HCT116 (cell line): ENCODE measurements around the gene REXO5. TPM values are rescaled to one million over a fixed set of nuclear protein-coding genes. Genes with fewer than 3 reads are reported as not detected.

Source experiments
- ATAC-seq: fragments of 200-7000 bp; cut with Tn5 transposase; 2 replicates; pipeline ENCODE4 v1.9.1; 2020; ENCODE audit warnings: mild to moderate bottlenecking, moderate library complexity
- BruUV-seq: library from RNA; stranded (reverse); fragments of 400-500 nt; replicated peaks from 2 replicates; lab custom pipeline; 2021; lab: Mats Ljungman, UMichigan
- CTCF ChIA-PET: fragments of 300-600 bp; sonication (Branson Sonifier 250); formaldehyde crosslinking; loops from one replicate; lab custom pipeline; 2021; ENCODE audit warnings: antibody characterized with exemption; lab: Charles Lee
- POLR2A ChIA-PET: fragments of 300-600, 350-600 bp; sonication (Branson Sonifier 250); formaldehyde crosslinking; loops from one replicate; lab custom pipeline; 2021; ENCODE audit warnings: antibody characterized with exemption; lab: Charles Lee
- RAD21 ChIA-PET, 2 experiments: fragments of 300-600 bp; sonication (Branson Sonifier 250); formaldehyde crosslinking; loops; one replicate each; lab custom pipeline; 2023; ENCODE audit warnings: low total read pairs in 2 of 2; ENCODE audit not compliant: uncharacterized antibody in 2 of 2, unreplicated experiment in 2 of 2, low non-redundant PET in 1 of 2; lab: Charles Lee
- DNase-seq: peaks from one replicate; pipeline ENCODE4 v3.0.0-alpha.2; 2010; ENCODE audit warnings: low read depth, low spot score
- H2AFZ ChIP-seq: fragments of 200-600 bp; shearing (Covaris generic), sonication (generic); 2 replicates; pipeline ENCODE4 v1.6.1; 2017; ENCODE audit warnings: low read depth, mixed run types, mixed read lengths, antibody characterized with exemption, low read length; ENCODE audit not compliant: poor library complexity, severe bottlenecking
- H3K27ac ChIP-seq: 2 replicates; pipeline ENCODE4 v1.5.1; 2012; ENCODE audit warnings: low read depth, low read length
- H3K27me3 ChIP-seq: fragments of 200-600 bp; sonication (generic); 2 replicates; pipeline ENCODE4 v1.6.1; 2016; ENCODE audit warnings: mixed run types, low read length, mixed read lengths; ENCODE audit not compliant: insufficient read depth
- H3K36me3 ChIP-seq, 2 experiments: fragments of 200-500 bp in 1 of 2; fragments of 200-600 bp in 1 of 2; sonication (Bioruptor generic) in 1 of 2; sonication (generic) in 1 of 2; 2 replicates each; pipeline versions ENCODE4 v1.5.1 to v1.6.1; 2014 to 2016; ENCODE audit warnings: low read length in 2 of 2, inconsistent platforms in 1 of 2, mixed read lengths in 1 of 2, mixed run types in 1 of 2; ENCODE audit not compliant: insufficient read depth in 2 of 2, control insufficient read depth in 1 of 2
- H3K4me1 ChIP-seq, 2 experiments: fragments of 200-600 bp in 1 of 2; sonication (generic) in 1 of 2; 2 replicates each; pipeline versions ENCODE4 v1.5.1 to v1.6.1; 2012 to 2017; ENCODE audit warnings: low read length in 2 of 2, inconsistent platforms in 1 of 2, mild to moderate bottlenecking in 1 of 2, mixed read lengths in 1 of 2, mixed run types in 1 of 2, moderate library complexity in 1 of 2; ENCODE audit not compliant: insufficient read depth in 2 of 2, control insufficient read depth in 1 of 2
- H3K4me2 ChIP-seq: fragments of 200-600 bp; sonication (generic); 2 replicates; pipeline ENCODE4 v1.6.1; 2017; ENCODE audit warnings: mixed run types, low read length, mixed read lengths
- H3K4me3 ChIP-seq, 2 experiments: fragments of 200-600 bp in 1 of 2; sonication (generic) in 1 of 2; replicated peaks in 1 of 2; 2 replicates each; pipeline ENCODE4 v1.5.1; 2011 to 2016; ENCODE audit warnings: low read length in 2 of 2, control low read depth in 1 of 2, low read depth in 1 of 2, mild to moderate bottlenecking in 1 of 2, mixed read lengths in 1 of 2, mixed run types in 1 of 2
- H3K79me2 ChIP-seq: fragments of 200-600 bp; sonication (generic); 2 replicates; pipeline ENCODE4 v1.6.1; 2017; ENCODE audit warnings: mild to moderate bottlenecking, mixed run types, low read length, moderate library complexity, mixed read lengths; ENCODE audit not compliant: insufficient read depth
- H3K9ac ChIP-seq: fragments of 200-600 bp; sonication (generic); 2 replicates; pipeline ENCODE4 v1.6.1; 2016; ENCODE audit warnings: low read length, mixed read lengths
- H3K9me2 ChIP-seq: fragments of 200-600 bp; sonication (generic), shearing (Covaris generic); 2 replicates; pipeline ENCODE4 v1.6.1; 2017; ENCODE audit warnings: mixed run types, mild to moderate bottlenecking, moderate library complexity; ENCODE audit not compliant: insufficient read depth
- H3K9me3 ChIP-seq, 2 experiments: fragments of 200-500 bp in 1 of 2; fragments of 200-600 bp in 1 of 2; sonication (Bioruptor generic) in 1 of 2; sonication (generic) in 1 of 2; 2 replicates each; pipeline ENCODE4 v1.6.1; 2014 to 2017; ENCODE audit warnings: low read length in 2 of 2, mixed read lengths in 2 of 2, inconsistent platforms in 1 of 2, low read depth in 1 of 2, mild to moderate bottlenecking in 1 of 2, mixed run types in 1 of 2, moderate library complexity in 1 of 2; ENCODE audit not compliant: control insufficient read depth in 1 of 2, insufficient read depth in 1 of 2
- H4K20me1 ChIP-seq: fragments of 200-600 bp; sonication (generic), shearing (Covaris generic); 2 replicates; pipeline ENCODE4 v1.6.1; 2017; ENCODE audit warnings: mixed run types, mild to moderate bottlenecking, moderate library complexity; ENCODE audit not compliant: insufficient read depth
- CBX3 ChIP-seq: IDR thresholded peaks from 2 replicates; pipeline ENCODE4 v1.6.1; 2012; ENCODE audit warnings: low read depth
- CEBPB ChIP-seq: IDR thresholded peaks from 2 replicates; pipeline ENCODE4 v1.6.1; 2012; ENCODE audit warnings: low read depth
- EGR1 ChIP-seq: IDR thresholded peaks from 2 replicates; pipeline ENCODE4 v1.6.1; 2012; ENCODE audit warnings: low read depth
- ELF1 ChIP-seq: IDR thresholded peaks from 2 replicates; pipeline ENCODE4 v1.6.1; 2012; ENCODE audit warnings: low read depth, borderline replicate concordance
- EZH2 ChIP-seq: fragments of 200-600 bp; sonication (generic); IDR thresholded peaks from 2 replicates; pipeline ENCODE4 v1.6.1; 2017; ENCODE audit warnings: antibody characterized with exemption, mixed run types
- EZH2phosphoT487 ChIP-seq: fragments of 200-600 bp; IDR thresholded peaks from 2 replicates; pipeline ENCODE4 v1.6.1; 2018; ENCODE audit warnings: antibody characterized with exemption, borderline replicate concordance
- JUND ChIP-seq: IDR thresholded peaks from 2 replicates; pipeline ENCODE4 v1.6.1; 2012
- MAX ChIP-seq: IDR thresholded peaks from 2 replicates; pipeline ENCODE4 v1.6.1; 2012
- POLR2AphosphoS5 ChIP-seq: IDR thresholded peaks from 2 replicates; pipeline ENCODE4 v1.6.1; 2011; ENCODE audit warnings: mild to moderate bottlenecking, low read depth, low read length, moderate library complexity
- RAD21 ChIP-seq: IDR thresholded peaks from 2 replicates; pipeline ENCODE4 v1.6.1; 2012; ENCODE audit warnings: low read depth, mild to moderate bottlenecking
- REST ChIP-seq: IDR thresholded peaks from 2 replicates; pipeline ENCODE4 v1.6.1; 2012; ENCODE audit warnings: low read depth
- SP1 ChIP-seq: IDR thresholded peaks from 2 replicates; pipeline ENCODE4 v1.6.1; 2012; ENCODE audit warnings: low read depth
- YY1 ChIP-seq: IDR thresholded peaks from 2 replicates; pipeline ENCODE4 v1.6.1; 2011; ENCODE audit warnings: low read length, low read depth, moderate library complexity, mild to moderate bottlenecking; ENCODE audit not compliant: insufficient replicate concordance; ENCODE audit errors: extremely low read depth
- ZFX ChIP-seq: fragments of 450-650 bp; IDR thresholded peaks from 2 replicates; pipeline ENCODE4 v1.6.1; 2017
- ZNF274 ChIP-seq: fragments of 200-500 bp; sonication (Bioruptor generic); IDR thresholded peaks from 2 replicates; pipeline ENCODE4 v1.6.1; 2014; ENCODE audit warnings: mild to moderate bottlenecking, low read depth, low read length, inconsistent platforms
- intact Hi-C: fragments of 100-400 bp; cut with micrococcal nuclease; formaldehyde crosslinking; loops from 2 replicates; pipeline ENCODE4 v1.10.0; 2022
- total RNA-seq: library from RNA; stranded (reverse); gene quantifications from one replicate; pipeline ENCODE4 v1.2.1, GENCODE V29; 2021; ENCODE audit not compliant: unreplicated experiment
- TF ChIP-seq, protein P1 (sequence below), 3 experiments: fragments of 200-600 bp in 1 of 3; sonication (generic) in 1 of 3; IDR thresholded peaks in 2 of 3; conservative IDR thresholded peaks in 1 of 3; 2 replicates each; pipeline ENCODE4 v1.5.1; 2012 to 2017; ENCODE audit warnings: low read depth in 2 of 3, low read length in 2 of 3, antibody characterized with exemption in 1 of 3, borderline replicate concordance in 1 of 3, control low read depth in 1 of 3, mild to moderate bottlenecking in 1 of 3, mixed read lengths in 1 of 3, mixed run types in 1 of 3, moderate library complexity in 1 of 3; ENCODE audit not compliant: insufficient read depth in 1 of 3

REXO5 gene
- total RNA-seq, 1 experiment from 2014 or later = 10.5 TPM

DNA sequence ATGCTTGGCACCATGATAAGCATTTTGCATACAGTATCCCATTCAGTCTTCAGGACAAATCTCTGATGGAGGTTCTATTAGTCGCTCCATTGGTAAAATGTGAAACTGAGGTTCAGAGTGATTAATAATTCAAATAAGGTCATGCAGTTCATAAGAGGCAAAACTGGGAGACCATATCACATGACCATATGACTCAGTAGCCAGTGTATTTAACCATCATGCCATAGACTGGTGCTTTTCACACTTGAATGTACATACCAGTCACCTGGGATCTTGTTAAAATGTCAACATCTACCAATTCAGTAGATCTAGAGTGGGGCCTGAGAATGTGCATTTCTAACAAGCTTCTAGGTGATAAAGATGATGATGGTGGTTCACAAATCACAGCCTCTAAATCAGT, 38.2 kb upstream of the REXO5 start:
- Histone ChIP-seq H3K4me1 (peaks cover 10 to 12% of the 10 kb centered on the region in 2 experiments), H4K20me1 (no peaks in the 10 kb centered on the region), H3K4me2 (no peak overlapping the region), H3K27ac (no peak overlapping the region), H3K79me2 (no peaks in the 10 kb centered on the region), H3K9me2 (no peaks in the 10 kb centered on the region), H3K4me3 (no peak overlapping the region), H3K9ac (no peak overlapping the region), H3K9me3 (0 out of 4 replicates have a peak, but pooled peaks cover 0 to 3% of the 10 kb centered on the region in 2 experiments), H3K27me3 (no peaks in the 10 kb centered on the region), H3K36me3 (no peaks in the 10 kb centered on the region), H2AFZ (no peak overlapping the region)
- ChIA-PET POLR2A (no interaction called here), RAD21 (no interaction called here), CTCF (no interaction called here)
- DNase-seq = no peak
- intact Hi-C loops = no loop called here
- ATAC-seq = no peak
- no TSS peak for BruUV-seq
- TF ChIP-seq RAD21 (no peak), ZFX (no peak), EGR1 (no peak), EZH2phosphoT487 (no peak), SP1 (no peak), JUND (no peak), POLR2AphosphoS5 (no peak)

GRCh38 chr16:20768818-20769217, 37.5 kb upstream of the REXO5 start:
- Histone ChIP-seq H3K9me2 (no peaks in the 10 kb centered on the region), H3K36me3 (no peaks in the 10 kb centered on the region), H3K4me1 (peaks cover 5 to 8% of the 10 kb centered on the region in 2 experiments), H3K79me2 (no peaks in the 10 kb centered on the region), H3K4me2 (no peak overlapping the region), H3K4me3 (no peak overlapping the region), H4K20me1 (no peaks in the 10 kb centered on the region), H3K27ac (no peak overlapping the region), H3K27me3 (no peaks in the 10 kb centered on the region), H3K9me3 (0 out of 4 replicates have a peak, but pooled peaks cover 0 to 3% of the 10 kb centered on the region in 2 experiments), H3K9ac (no peak overlapping the region), H2AFZ (no peak overlapping the region)
- no TSS peak for BruUV-seq
- RAD21 ChIA-PET = no interaction called here
- intact Hi-C loops = no loop called here
- ATAC-seq = no peak
- CTCF ChIA-PET = no interaction called here
- POLR2A ChIA-PET = no interaction called here
- DNase-seq = no peak
- TF ChIP-seq SP1 (no peak), JUND (no peak), CBX3 (no peak), CEBPB (no peak), EZH2 (no peak), EGR1 (no peak), ELF1 (no peak), MAX (no peak), YY1 (no peak), ZNF274 (no peak), ZFX (no peak), POLR2AphosphoS5 (no peak), REST (no peak)
- TF ChIP-seq, protein P1, sequence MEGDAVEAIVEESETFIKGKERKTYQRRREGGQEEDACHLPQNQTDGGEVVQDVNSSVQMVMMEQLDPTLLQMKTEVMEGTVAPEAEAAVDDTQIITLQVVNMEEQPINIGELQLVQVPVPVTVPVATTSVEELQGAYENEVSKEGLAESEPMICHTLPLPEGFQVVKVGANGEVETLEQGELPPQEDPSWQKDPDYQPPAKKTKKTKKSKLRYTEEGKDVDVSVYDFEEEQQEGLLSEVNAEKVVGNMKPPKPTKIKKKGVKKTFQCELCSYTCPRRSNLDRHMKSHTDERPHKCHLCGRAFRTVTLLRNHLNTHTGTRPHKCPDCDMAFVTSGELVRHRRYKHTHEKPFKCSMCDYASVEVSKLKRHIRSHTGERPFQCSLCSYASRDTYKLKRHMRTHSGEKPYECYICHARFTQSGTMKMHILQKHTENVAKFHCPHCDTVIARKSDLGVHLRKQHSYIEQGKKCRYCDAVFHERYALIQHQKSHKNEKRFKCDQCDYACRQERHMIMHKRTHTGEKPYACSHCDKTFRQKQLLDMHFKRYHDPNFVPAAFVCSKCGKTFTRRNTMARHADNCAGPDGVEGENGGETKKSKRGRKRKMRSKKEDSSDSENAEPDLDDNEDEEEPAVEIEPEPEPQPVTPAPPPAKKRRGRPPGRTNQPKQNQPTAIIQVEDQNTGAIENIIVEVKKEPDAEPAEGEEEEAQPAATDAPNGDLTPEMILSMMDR (IDR thresholded peaks at IDR 0.05 in 2 of 3, conservative IDR thresholded peaks at IDR 0.05 in 1 of 3; ENCODE audit: borderline replicate concordance in 1 of 3, insufficient read depth in 1 of 3, low read depth in 2 of 3, low read length in 2 of 3) = no peak
